Osteoblast (primary cell): ENCODE results near the gene PXDN. TPM values are rescaled to one million over a fixed set of nuclear protein-coding genes. Genes with fewer than 3 reads are reported as not detected.

Experiments
- DNase-seq: peaks from one replicate; pipeline ENCODE4 v3.0.0; 2011; ENCODE audit warnings: low spot score, mixed read lengths; ENCODE audit not compliant: insufficient read length; ENCODE audit errors: missing footprints
- H2AFZ ChIP-seq: 2 replicates; pipeline ENCODE4 v1.6.0; 2011; ENCODE audit warnings: mild to moderate bottlenecking, low read length
- H3K27ac ChIP-seq: 2 replicates; pipeline ENCODE4 v1.5.1; 2011; ENCODE audit warnings: mild to moderate bottlenecking, low read depth, low read length, moderate library complexity
- H3K27me3 ChIP-seq: 2 replicates; pipeline ENCODE4 v1.6.0; 2012; ENCODE audit warnings: mild to moderate bottlenecking, control low read depth, inconsistent platforms, low read length, moderate library complexity; ENCODE audit not compliant: insufficient read depth
- H3K36me3 ChIP-seq: 2 replicates; pipeline ENCODE4 v1.5.1; 2011; ENCODE audit warnings: mild to moderate bottlenecking, low read length, control low read depth, moderate library complexity; ENCODE audit not compliant: insufficient read depth
- H3K4me1 ChIP-seq: 2 replicates; pipeline ENCODE4 v1.5.1; 2011; ENCODE audit warnings: mild to moderate bottlenecking, low read length, control low read depth, moderate library complexity; ENCODE audit not compliant: insufficient read depth
- H3K4me2 ChIP-seq: 2 replicates; pipeline ENCODE4 v1.6.0; 2011; ENCODE audit warnings: mild to moderate bottlenecking, low read length; ENCODE audit not compliant: insufficient read depth
- H3K4me3 ChIP-seq: fragments of 200-600 bp; sonication (generic); 3 replicates; pipeline ENCODE4 v1.5.1; 2012; ENCODE audit warnings: mild to moderate bottlenecking, low read length, inconsistent platforms; ENCODE audit not compliant: insufficient read depth
- H3K79me2 ChIP-seq: 2 replicates; pipeline ENCODE4 v1.6.0; 2012; ENCODE audit warnings: mild to moderate bottlenecking, low read length, control low read depth, inconsistent platforms; ENCODE audit not compliant: insufficient read depth
- H3K9me3 ChIP-seq: 2 replicates; pipeline ENCODE4 v1.5.1; 2011; ENCODE audit warnings: low read depth, low read length, control low read depth
- H4K20me1 ChIP-seq: 2 replicates; pipeline ENCODE4 v1.6.0; 2012; ENCODE audit warnings: mild to moderate bottlenecking, low read length, control low read depth; ENCODE audit not compliant: insufficient read depth
- total RNA-seq: library from RNA; depleted of rRNA; stranded (reverse); fragments of >200 nt; gene quantifications from 2 replicates; pipeline ENCODE4 v1.2.3, GENCODE V29; 2012
- TF ChIP-seq, protein P1 (sequence below): IDR thresholded peaks from 2 replicates; pipeline ENCODE4 v1.5.1; 2011; ENCODE audit warnings: mild to moderate bottlenecking, low read depth, low read length, moderate library complexity; ENCODE audit errors: extremely low read depth

PXDN gene
- total RNA-seq, 1 donor, result 307 TPM

DNA sequence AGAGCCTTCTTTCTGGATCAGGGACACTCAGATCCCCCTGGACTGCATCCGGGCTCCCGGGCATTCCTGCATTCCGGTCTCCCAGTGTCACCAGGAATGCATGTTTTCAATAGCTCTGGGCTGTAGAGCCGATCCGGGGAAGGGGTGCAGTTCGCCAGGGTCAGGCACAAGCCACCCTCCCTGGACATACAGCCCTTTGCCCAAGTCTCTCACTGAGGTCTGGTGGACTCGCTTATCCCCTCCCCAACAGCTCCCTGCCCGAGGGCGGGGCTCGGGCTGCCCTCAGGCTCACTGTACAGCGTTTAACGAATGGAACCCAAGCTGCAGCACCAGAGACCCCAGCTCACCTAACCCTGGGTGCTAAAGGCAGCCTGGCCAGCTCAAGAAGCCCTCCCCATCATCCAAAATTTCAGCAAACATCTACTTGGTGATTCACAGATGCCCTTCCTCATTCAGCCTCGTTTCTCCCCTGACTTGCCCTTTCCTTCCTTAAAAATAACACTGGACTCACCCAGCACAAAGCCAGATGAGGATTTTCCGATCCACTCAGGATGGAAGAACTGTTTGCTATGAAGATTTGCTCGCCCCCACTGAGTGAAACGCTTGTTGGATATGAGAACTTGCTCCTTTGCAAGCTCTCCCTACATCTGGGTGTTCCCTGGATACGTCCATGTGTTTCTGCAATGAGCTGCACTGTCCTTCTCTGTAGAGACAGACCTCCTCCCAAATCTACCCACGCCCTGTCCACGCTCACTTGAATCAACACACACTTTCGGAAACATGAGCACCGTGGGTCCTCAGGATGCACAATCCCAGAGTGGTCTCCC, 58.1 kb downstream of the PXDN start:
- Histone ChIP-seq H3K27me3 (no peaks in the 10 kb centered on the region), H3K36me3 (peaks cover 62% of the 10 kb centered on the region), H3K27ac (peak overlapping the region; percentile 22), H4K20me1 (peaks cover 7% of the 10 kb centered on the region), H3K4me3 (no peak overlapping the region), H3K9me3 (no peaks in the 10 kb centered on the region), H2AFZ (peak overlapping the region; percentile 2), H3K79me2 (peaks cover 7% of the 10 kb centered on the region), H3K4me2 (no peak overlapping the region), H3K4me1 (peaks cover 8% of the 10 kb centered on the region)
- DNase-seq, result peak; percentile 88
- TF ChIP-seq, protein P1, sequence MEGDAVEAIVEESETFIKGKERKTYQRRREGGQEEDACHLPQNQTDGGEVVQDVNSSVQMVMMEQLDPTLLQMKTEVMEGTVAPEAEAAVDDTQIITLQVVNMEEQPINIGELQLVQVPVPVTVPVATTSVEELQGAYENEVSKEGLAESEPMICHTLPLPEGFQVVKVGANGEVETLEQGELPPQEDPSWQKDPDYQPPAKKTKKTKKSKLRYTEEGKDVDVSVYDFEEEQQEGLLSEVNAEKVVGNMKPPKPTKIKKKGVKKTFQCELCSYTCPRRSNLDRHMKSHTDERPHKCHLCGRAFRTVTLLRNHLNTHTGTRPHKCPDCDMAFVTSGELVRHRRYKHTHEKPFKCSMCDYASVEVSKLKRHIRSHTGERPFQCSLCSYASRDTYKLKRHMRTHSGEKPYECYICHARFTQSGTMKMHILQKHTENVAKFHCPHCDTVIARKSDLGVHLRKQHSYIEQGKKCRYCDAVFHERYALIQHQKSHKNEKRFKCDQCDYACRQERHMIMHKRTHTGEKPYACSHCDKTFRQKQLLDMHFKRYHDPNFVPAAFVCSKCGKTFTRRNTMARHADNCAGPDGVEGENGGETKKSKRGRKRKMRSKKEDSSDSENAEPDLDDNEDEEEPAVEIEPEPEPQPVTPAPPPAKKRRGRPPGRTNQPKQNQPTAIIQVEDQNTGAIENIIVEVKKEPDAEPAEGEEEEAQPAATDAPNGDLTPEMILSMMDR, result no peak

DNA sequence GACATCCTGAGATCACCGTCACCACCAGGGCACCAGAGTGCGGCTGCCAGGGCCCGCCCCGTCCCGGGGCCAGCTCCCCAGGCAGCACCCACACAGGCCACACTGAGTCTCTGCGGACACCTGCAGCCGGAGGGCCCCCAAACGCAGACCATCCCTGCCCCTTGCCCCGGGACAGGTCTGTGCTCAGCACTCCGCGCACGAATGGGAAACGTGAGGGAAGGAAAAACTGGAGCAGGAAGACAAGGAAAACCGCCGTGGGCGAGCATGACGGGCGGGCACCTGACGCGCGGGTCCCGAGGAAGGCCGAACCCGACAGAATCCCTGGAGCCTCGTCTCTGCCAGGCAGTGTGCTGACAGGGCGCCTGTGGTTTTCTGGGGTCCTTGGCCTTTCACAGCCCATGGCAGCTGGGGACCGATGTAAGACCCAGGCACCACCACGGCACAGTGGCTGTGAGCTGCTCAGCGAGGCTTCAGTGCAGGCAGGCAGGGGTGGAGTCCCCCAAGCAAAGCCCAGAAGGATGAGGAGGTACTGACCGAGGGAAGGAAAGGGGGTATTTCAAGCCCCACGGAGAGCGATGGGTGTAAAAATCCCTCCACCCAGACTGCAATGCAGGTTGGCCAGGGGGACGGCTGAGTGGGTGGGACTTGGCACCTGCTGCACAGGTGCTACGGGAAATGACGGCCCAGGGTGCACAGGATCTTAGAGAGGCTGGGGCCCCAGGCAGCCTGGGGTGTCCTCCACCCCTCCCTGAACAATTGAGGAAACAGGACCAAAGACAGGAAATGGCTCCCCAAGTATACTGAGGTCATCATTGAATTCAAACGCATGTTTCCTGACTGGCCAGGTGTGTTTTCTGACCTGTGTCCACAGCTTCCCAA, 59.0 kb downstream of the PXDN start:
- peaks cover 7% of the 10 kb centered on the region for H4K20me1 ChIP-seq
- no peak overlapping the region for H3K4me2 ChIP-seq
- DNase-seq, result peak; percentile 15
- no peaks in the 10 kb centered on the region for H3K27me3 ChIP-seq
- H3K4me1 ChIP-seq, result peaks cover 8% of the 10 kb centered on the region
- H3K36me3 ChIP-seq, result peaks cover 59% of the 10 kb centered on the region
- no peak overlapping the region for H3K4me3 ChIP-seq
- no peak overlapping the region for H2AFZ ChIP-seq
- H3K79me2 ChIP-seq, result peaks cover 7% of the 10 kb centered on the region
- TF ChIP-seq, protein P1, result no peak
- H3K9me3 ChIP-seq, result no peaks in the 10 kb centered on the region
- peak overlapping the region; percentile 22 for H3K27ac ChIP-seq

DNA sequence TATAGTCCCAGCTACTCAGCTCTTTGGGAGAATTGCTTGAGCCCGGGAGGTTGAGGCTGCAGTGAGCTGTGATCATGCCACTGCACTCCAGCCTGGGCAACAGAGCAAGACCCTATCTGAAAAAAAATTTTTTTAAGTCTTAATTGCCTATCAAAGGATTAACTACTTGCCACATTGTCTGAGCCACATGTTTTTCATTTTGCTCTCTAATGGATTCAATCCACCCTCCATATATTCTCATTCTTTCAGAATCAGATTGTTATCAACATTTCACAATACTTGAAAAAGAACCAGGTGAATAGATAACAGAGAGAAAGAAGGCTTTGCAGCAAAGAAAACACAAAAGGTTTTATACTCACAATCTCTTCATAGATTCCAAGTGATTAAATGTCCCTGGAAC, 61.0 kb downstream of the PXDN start:
- no peak for DNase-seq
- H3K4me1 ChIP-seq, result peaks cover 8% of the 10 kb centered on the region
- H3K36me3 ChIP-seq, result peaks cover 61% of the 10 kb centered on the region
- H3K27ac ChIP-seq, result no peak overlapping the region
- no peak overlapping the region for H2AFZ ChIP-seq
- H4K20me1 ChIP-seq, result peaks cover 3% of the 10 kb centered on the region
- no peaks in the 10 kb centered on the region for H3K9me3 ChIP-seq
- TF ChIP-seq, protein P1, result no peak
- H3K4me2 ChIP-seq, result no peak overlapping the region
- H3K27me3 ChIP-seq, result no peaks in the 10 kb centered on the region
- H3K79me2 ChIP-seq, result peaks cover 7% of the 10 kb centered on the region
- H3K4me3 ChIP-seq, result no peak overlapping the region

DNA sequence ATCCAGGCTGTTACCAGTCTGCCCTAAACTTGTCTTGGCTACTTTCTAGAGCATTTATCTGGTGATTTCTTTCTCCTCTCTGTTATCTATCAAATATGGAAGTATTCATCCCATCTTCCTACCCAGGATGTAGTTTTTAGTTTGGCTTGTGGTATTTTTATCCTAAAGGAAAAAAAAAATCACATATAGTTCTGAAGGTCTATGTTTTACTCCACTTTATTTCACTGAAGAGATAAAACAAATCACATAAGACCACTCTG, 62.2 kb downstream of the PXDN start:
- H3K79me2 ChIP-seq, result peaks cover 7% of the 10 kb centered on the region
- no peak overlapping the region for H2AFZ ChIP-seq
- H4K20me1 ChIP-seq, result peaks cover 3% of the 10 kb centered on the region
- peaks cover 8% of the 10 kb centered on the region for H3K4me1 ChIP-seq
- H3K27me3 ChIP-seq, result no peaks in the 10 kb centered on the region
- H3K27ac ChIP-seq, result no peak overlapping the region
- no peak overlapping the region for H3K4me3 ChIP-seq
- no peak for DNase-seq
- H3K36me3 ChIP-seq, result peaks cover 58% of the 10 kb centered on the region
- TF ChIP-seq, protein P1, result no peak
- no peak overlapping the region for H3K4me2 ChIP-seq
- H3K9me3 ChIP-seq, result no peaks in the 10 kb centered on the region
